DMS153 (cell line): Measurements from ENCODE around the gene TRPM5.

Experiments used
- DNase-seq: peaks from one replicate; lab custom pipeline; 2025; lab: John Stamatoyannopoulos, UW

Gene TRPM5

DNA sequence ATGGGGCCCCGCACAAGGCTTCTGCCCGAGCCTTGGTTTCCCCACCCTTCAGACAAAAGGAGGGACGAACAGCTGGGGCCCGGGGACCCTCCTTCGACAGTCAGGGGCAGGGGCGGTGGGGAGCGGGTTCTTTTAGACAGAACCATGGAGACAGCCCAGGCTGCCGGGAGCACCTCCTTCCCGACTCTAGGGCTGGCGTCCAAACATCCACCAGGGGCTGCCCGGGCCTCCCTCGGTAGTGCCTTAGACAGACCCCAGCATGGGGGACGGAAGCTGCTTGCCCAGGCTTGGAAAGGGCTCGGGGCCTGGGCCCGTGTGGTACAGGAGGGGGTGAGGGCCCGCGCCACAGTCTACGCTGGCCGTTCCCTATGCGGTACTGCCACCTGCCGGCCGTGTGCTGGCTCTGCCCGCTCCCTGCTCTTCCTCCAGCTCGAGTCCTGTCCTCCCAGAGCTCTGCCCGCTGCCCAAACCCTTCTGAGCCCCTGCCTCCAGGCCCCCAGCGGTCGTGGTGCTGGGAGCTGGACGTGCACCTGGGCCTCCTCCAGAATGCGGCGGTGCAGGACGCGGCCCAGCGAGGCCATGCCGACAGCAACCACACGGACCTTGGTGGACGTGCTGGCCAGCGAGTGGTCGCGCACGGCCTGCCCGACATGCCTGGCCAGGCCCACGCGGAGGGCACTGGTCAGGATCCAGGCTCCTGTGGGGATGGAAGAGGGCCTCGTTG lies 23.6 kb downstream of the TRPM5 start:
- peak; percentile 63 for DNase-seq

DNA sequence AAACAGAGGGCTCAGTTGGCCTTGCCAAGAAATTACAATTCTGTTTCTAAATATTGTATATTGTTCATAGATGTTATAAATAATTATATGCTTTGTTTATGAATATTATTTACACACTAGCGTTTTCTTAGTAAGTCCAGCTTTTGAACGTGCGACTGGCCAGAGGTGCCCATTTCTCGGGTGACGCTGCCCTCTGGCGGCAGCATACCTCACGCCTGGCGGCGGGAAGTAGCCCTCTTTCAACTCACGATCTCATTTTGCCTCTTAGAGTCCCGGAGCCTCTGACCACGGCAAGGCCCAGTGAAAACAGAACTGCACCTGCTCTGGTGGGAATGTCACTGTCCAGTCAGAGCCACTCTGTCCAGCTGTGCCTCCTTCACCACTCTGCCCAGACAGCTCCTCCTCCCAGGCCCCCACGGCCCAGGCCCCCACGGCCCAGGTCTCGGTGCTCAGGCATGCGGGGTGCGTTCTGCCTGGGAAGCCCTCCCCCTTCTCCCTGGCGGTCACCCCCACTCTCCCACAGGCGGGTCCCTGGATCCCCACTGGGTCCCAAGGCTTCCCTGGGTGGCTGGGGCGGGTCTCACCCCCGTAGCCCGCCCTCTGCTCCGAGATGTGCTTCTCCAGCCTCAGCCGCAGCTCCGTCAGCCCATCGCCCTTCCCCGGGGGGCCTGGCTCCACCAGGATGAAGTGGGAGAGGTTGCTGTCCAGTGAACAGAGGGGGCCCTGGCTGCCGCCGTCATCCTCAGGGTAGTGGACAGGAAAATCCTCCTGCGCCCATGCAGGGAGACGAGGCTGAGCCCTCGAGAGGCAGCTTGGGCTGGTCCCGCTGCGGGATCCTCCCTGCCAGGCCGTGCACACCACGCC lies 24.4 kb downstream of the TRPM5 start:
- peak; percentile 38 for DNase-seq

DNA sequence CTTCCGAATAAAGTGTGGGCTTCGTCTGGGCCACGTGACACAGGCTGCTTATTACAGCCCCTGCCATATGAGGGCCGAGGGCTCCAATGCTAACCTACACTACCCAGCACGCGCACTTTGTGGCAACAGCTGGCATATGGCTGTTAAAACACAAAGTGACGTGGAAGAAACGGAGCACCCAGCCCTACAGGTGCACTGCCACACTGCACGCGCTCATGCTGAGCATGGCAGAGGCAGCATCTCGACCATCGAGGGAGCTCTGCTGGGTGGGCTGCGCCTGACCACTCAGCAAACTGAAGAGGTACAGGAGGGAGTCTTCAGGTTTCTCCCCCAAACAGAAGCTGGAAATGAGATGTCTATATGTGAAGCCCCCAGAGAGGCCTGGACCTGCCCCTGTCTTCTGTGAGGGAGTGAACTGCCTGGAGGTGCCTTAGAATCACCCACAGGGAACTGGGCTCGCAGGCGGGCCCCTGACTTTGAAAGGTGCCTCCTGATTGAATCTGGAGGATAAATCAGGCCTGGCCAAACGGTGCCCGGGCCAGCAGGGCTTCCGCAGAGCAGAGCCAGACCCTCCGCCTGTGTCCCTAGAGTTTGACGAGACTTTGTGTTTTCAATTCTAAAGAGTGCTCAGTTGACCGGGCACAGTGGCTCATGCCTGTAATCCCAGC lies 25.5 kb downstream of the TRPM5 start:
- DNase-seq, result no peak

DNA sequence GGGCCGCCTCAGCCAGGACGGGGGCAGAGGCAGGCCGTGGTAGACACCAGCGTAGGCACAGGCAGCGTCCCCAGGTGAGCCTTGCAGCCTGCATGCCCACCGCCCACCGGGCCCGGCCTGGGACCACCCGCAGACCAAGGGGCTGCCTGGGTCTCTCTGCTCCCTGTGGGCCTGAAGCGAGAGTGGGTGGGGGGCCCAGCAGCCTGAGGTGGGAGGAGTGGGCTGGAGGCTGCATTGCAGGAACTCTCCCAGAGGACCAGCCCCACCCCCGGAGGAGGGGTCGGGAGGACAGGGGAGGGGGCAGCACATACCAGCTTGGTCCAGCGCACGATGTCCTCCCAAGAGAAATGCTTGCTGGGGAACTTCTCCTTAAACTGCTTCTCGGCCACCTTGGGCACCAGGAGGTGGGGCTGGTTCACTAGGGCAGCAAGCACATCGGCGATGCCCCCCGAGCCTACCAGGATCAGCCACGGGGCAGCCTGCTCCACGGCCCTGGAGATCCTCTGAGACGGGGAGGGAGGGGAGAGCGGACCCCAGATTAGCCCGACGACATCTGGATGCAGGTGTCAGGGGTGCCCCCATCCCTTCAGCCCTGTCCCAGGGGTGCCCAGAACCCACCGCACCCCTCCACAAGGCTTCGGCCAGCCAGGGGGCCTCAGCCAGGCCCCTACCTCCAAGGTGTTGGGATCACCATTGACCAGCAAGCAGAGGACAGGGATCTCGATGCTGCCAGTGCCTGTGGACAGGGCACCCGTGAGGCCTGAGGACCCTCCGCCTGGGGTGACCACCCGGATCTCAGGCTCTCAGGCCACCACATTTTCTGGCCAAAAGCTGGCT lies 26.2 kb downstream of the TRPM5 start:
- no peak for DNase-seq

DNA sequence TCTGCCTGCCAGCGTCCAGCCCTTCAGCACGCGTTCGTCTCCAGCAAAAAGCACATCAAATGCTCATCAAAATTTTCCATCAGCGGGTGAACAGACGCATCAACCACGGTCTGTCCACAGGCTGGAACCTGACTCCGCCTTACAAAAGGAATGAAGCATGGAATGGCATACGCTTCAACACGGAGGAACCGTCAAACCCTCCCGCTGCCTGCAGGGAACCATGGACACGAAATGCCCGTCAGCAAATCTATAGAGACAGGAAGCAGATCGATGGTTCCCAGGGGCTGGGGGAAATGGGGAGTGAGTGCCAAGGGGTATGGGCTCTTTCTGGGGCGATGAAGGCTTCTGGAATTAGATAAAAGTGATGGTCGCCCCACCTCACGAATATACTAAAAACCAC lies 27.5 kb downstream of the TRPM5 start:
- no peak for DNase-seq

DNA sequence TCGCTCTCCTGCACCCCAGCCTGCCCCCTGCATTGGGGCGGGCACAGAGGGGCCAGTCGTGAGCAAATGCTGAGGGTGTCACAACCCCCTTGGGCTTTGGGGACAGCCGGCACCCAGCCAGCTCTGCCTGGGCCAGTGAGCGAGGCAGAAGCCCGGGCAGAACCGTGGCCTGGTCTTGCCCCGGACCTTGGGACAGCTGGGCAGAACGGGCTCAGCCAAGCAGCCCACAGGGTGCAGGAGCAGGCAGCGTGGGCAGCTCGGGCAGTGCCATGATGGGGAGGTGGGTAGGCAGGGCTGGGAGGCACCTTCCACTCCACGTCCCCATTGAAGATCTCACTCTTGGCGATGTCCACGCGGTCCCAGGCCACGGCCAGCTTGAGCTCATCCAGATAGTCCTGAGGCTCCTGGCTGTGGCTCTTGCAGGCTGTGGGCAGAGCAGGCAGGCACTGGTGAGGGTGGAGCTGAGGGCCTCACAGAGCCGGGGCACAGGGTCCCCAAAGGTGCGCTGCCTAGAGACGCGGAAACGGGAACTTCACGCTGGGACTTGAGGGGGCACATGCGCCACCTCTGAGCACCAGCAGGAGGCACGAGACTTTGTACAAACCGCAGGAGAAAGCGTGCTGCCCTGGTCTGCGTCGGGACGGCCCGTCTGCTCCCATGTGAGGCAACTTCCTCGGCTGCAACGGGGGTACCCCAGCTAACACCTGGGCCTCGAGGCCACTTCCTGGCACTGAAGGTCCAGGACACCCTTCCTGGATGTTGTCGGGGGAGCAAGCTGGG lies 28.5 kb downstream of the TRPM5 start:
- no peak for DNase-seq

DNA sequence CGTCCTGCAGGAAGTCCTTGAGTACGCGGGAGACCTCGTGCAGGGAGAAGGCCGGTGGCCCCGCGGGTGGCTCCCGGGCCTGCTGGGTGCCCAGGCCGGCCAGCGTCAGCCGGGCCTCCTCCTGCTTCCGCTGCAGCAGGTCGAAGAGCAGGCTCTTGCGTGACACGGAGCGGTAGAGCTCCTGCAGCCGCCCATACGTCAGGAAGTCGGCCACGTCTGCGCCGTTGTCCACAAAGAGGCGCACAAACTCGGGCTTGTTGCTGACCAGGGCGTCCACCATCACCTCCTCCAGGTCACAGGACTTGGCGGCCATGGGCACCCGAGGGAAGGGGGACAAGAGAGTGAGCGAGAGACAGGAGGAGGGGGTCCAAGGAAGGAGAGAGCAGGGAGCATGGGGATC lies 29.1 kb downstream of the TRPM5 start:
- no peak for DNase-seq

DNA sequence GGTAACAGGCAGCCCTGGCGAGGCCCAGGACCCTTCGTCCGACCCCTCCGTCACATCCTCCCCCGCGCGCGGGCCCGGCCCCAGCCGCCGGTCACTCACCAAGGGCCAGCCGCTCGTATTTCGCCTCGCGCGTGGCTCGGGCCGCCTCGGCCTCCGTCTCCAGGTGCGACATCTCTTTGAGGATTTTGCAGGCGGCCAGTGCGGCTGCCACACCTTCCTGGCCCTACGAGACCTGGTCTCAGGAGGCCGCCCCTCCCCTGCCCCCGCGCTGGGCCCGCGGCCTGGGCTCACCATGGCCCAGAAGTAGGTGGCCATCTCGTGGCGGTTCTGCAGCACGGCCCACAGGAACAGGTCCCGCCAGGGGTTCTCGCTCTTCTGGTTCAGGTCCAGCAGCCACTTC lies 29.7 kb downstream of the TRPM5 start:
- DNase-seq, result no peak

DNA sequence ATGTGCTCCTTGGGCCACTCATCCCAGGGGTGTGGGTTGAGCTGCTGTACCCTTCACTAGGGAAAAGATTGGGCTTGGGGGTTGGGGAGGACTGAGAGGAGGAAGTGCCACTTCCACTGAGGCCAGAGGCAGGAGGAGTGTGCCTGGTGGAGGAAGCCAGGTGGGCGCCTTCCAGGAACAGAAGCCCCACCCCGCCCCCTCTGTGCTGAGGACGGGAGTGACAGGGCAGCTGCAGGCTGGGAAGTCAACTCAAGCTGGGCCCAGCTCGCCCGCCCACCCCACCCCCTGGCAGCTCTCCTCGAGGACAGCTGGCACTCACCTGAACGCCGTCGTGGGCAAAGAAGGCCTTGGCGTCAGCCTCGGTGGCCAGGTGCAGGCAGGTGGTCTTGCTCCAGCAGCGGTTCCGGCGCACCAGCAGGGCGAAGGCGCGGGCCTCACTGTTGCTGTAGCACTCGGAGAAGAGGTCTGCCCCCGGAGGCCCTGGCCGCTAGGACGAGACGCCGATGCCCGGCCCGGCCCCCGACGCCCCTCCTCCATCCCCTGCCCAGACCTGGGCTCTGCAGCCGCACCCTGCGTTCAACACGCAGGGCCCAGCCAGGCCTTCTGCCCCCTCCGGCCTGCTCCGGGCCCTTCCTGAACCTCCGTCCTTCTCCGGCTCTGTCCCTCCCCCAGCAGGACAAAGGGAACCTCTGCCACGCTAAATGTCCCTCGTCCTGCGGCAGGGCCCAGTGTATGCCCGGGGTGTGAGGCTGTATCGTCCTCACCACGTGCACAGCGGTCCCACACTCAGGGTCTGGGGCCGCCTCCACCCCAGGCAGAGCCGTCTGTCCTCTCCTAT lies 30.4 kb downstream of the TRPM5 start:
- DNase-seq, result no peak

DNA sequence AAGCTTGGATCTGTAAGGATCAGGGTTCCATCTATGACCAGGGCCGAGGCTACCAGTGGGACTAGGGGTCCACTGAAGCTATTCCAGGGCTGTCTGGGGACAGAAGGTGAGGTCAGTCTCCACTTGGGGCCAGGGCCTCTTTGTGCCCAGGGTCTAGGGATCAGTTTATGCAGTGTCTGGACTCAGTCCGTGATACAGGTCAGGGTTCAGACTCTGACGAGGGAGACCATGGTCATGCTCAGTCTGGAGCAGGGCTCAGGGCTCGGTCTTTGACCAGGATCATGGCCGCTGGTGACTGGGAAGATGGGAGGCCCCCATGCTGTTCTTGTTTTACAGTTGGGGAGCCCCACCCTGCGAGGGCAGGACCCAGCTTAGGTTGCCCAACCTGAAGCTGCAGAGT lies 32.0 kb downstream of the TRPM5 start:
- no peak for DNase-seq

DNA sequence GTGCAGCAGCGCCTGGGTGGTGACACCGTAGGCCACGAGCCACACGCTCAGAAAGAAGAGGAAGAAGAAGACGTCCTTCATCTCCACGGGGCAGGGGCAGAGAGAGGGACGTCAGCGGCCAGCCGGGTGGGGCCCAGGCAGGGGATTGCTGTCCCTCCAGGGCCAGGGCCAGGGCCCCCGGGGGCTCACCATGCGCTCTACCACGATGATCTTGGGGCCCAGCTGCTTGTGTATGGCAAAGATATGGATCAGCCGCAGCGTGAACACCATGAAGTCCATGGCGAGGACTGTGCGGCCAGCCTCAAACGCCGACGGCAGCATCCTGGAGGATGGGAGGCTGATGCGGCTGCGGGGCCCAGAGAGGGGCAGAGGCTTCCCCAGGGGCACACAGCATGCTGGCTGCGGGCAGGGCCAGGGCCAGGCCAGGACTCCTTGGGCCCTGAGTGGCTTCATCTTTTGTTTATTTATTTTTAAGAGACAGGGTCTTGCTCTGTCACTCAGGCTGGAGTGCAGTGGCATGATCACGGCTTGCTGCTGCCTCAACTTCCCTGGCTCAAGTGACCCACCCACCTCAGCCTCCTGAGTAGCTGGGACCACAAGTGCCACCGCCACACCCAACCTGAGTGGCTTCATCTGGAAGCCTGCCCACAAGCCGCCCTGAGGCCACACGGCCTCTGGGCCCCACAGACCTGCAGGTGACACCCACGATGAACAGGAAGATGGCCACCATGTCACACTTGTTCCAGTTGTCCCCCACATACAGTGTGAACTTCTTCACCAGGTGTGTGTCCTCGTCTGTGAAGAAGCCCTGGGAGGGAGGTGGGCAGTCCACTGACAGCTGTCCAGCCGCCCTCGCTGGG lies 32.6 kb downstream of the TRPM5 start:
- DNase-seq, result no peak

DNA sequence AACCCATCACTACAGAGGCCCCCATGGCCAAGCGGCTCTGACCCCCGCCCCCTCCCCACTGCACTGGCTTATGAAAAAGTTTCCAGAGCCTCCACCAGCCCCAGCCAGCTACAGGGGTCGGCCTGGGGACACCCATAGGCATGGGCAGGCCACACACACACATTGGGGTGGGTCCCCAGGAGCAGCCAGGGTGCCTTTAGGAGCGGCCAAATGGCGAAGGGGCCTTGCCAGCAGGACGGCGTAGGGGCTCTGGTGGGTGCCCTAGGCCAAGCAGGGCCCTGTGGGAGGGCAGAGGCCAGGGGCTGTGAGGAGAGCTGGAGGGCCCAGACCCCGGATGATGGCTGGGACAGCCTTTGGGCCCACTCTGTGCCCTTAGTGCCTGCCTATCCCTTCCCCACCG lies 33.7 kb downstream of the TRPM5 start:
- DNase-seq, result no peak

DNA sequence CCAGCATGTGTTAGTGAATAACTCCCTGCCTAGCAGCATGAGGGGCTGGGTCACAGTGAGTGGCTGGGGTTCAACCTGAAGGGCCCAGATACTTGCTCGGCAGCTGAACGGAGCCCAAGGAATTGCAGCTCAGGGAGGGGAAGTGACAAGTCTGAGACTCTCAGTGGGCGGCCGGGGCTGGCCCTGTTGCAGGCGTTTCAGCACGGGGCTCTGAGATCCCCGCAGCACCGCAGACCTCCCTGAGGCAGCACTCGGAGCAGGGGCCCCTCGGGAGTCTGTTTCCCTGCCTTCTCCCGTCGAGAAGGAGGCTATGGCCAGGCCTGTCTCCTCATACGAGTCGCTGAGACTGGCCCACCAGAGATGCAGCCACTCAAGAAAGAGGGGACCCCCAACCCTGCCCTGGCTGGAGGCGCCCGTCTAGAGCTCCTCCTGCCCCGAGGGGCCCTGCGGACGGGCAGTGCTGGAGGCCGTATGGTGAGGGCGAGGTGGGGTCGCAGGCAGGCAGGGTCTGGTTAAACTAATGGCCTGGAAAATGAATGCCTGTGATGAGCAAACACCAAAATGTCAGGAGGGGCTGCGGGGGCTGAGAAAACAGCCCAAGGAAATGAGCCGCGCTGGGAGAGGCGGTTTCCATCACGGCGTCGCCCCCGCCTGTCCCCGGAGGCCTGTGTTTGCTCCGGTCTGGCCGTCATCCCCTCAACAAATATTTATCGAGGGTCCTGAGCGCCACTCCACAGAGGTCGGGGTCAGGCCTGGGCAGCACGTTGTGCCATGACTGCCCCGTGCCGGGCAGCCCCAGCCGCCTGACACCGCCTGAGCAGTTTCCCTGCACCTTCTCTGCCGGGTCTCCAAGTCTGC lies 34.5 kb downstream of the TRPM5 start:
- DNase-seq, result no peak

DNA sequence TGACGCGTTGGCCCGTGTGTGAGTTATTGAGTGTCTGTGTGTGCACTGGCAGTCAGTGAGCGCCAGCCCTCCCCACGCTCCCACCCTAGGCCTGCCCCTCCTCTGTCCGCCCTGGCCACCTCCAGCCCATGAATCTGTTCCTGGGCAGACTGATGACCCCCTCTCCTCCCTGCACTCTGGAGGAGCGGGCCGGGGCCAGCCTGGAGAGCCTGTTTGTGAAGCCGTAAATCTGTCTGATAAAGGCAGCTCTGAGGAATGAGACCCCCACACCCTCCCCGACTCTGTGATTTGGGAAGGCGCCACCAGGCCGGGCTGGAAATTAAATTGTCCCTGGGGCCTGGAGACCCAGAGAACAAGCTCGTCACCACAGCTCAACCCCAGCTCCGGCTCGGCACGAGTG lies 35.2 kb downstream of the TRPM5 start:
- no peak for DNase-seq

DNA sequence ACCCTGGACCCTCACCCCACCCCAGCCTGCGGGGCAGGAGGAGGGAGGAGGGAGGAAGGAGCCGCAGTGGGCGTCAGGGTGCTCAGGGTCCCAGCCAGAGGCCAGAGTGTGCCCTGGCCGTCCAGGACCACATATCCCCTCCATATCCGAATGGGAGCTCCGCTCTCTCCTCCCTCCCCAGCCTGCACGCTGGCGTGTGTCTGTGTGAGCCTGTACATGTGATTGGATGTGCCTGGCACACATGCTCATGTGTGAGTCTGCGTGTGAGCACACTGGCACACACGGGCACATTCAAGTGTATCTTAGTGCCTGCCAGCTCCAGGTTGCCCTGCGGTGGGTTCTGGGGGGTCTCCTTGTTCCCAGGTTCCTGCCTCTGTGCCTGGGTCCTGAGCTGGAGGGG lies 35.6 kb downstream of the TRPM5 start:
- no peak for DNase-seq

DNA sequence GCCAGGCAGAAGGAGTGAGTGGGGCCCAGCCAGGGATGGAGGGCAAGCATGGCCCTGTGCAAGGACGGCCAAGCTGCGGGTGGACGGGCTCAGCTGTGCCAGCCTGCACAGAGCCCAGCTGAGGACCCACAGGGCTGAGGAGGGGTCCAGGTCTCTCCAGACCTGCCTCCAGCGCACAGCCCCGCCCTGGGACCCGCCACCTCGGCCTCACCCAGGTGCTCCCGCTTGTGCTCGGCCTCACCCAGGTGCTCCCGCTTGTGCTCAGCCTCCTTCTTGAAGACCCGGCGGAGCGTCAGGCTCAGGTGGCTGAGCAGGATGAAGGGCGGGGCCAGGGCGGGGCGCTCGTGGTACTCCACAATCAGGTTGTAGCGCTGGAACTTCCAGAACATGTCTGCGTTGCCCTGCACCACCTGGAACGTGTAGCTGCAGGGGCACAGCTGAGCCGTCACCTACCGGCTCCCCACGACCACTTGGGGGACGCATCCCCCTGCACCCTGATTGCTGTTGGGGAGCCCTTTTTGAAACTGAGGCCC lies 37.4 kb downstream of the TRPM5 start:
- DNase-seq, result no peak

DNA sequence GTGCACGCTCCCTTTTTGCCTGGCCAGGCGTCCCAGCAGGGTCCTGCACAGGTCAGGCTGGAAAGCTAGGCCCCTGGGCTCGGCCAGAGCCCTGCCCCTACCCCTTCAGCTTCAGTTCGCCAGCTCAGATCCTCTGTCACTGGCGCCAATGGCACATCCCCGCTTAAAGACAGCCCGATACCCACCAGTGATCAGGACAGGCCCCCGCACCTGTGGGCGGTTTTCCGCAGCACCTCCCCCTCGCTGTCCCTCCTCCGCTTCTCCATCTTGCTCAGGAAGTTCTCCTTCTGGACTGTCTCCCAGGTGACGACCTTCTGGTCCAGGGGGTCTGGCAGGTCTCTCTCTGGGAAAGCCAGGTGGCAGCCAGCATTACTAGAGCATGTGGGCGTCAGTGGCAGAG lies 37.9 kb downstream of the TRPM5 start:
- DNase-seq, result no peak

DNA sequence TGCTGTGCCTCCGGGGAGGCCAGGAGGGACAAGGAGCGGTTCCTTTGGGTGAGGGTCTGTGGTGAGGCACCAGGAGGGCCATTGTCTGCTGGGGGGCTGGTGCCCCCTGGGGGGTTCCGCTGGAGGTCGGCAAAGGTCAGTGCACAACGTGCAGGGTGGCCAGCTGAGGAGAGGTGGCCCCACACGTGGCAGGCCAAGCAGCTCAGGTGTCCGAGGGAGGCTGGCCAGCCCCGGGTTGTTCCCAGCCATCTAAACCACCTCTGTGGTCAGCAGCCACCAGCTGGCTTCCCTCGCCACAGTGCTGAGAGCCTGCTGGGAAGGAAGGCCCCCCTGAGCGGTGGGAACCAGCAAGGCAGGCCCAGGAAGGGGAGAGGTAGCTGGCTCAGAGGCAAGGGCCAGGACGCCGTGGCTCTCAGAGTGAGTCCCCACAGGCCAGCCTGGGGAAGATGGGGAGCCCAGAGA lies 39.5 kb downstream of the TRPM5 start:
- no peak for DNase-seq
